ENCODE measurements around the gene UPK2.

DNA sequence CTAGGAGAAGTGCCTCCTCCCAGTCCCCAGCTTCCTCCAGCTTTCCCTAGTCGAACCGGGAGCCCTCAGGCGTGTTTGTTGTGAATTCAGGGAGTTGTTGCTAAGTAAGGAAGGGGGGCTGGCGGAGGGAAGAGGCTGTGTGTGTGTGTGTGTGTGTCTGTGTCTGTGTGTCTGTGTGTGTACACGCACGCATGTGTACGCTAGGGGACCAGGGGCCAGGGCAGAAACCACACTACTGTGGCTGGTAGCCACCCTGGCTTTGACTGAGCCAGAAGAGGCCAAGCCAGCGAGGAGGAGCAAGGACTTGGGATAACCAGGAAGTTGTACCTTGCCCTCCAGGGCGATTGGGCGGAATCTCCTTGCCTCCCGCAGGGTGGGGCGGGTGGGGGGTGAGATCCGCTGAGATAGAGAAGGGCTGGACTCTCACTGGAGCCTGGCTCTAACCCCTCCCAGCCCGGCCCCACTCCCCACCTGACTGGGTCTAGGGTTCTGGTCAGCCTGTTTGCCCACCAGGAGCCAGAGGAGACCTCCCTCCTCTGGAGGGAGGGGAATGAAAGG is 37.9 kb upstream of the UPK2 start:
- TF ChIP-seq RCOR1 (IDR thresholded peaks at IDR 0.05; ENCODE audit: low read depth, low read length): no peak
- TF ChIP-seq NFE2L2 (conservative IDR thresholded peaks at IDR 0.05; ENCODE audit: low read length): no peak
- TF ChIP-seq JUN (IDR thresholded peaks at IDR 0.05): peak; percentile 18 to 45; a peak in 4 of 5 replicates
- TF ChIP-seq, protein P1, sequence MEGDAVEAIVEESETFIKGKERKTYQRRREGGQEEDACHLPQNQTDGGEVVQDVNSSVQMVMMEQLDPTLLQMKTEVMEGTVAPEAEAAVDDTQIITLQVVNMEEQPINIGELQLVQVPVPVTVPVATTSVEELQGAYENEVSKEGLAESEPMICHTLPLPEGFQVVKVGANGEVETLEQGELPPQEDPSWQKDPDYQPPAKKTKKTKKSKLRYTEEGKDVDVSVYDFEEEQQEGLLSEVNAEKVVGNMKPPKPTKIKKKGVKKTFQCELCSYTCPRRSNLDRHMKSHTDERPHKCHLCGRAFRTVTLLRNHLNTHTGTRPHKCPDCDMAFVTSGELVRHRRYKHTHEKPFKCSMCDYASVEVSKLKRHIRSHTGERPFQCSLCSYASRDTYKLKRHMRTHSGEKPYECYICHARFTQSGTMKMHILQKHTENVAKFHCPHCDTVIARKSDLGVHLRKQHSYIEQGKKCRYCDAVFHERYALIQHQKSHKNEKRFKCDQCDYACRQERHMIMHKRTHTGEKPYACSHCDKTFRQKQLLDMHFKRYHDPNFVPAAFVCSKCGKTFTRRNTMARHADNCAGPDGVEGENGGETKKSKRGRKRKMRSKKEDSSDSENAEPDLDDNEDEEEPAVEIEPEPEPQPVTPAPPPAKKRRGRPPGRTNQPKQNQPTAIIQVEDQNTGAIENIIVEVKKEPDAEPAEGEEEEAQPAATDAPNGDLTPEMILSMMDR (IDR thresholded peaks at IDR 0.05): no peak
- TF ChIP-seq, protein P2, sequence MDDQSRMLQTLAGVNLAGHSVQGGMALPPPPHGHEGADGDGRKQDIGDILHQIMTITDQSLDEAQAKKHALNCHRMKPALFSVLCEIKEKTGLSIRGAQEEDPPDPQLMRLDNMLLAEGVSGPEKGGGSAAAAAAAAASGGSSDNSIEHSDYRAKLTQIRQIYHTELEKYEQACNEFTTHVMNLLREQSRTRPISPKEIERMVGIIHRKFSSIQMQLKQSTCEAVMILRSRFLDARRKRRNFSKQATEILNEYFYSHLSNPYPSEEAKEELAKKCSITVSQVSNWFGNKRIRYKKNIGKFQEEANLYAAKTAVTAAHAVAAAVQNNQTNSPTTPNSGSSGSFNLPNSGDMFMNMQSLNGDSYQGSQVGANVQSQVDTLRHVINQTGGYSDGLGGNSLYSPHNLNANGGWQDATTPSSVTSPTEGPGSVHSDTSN (IDR thresholded peaks at IDR 0.05): 0 out of 2 replicates have a peak, but pooled peaks have one; percentile 48
- peak; percentile 31 for TF ChIP-seq POLR2A (IDR thresholded peaks at IDR 0.05; ENCODE audit: low read length)
- no peak; the same call in 1 of the 2 replicates for TF ChIP-seq GATA3 (IDR thresholded peaks at IDR 0.05; ENCODE audit: borderline replicate concordance)
- TF ChIP-seq SMC3 (IDR thresholded peaks at IDR 0.05): no peak
- no peak for TF ChIP-seq ESRRA (IDR thresholded peaks at IDR 0.05; ENCODE audit: borderline replicate concordance, low read length)
- TF ChIP-seq MYC (IDR thresholded peaks at IDR 0.05; ENCODE audit: borderline replicate concordance, low read length): 0 out of 2 replicates have a peak, but pooled peaks have one; percentile 17
- 0 out of 2 replicates have a peak, but pooled peaks have one; percentile 24 for TF ChIP-seq TFCP2L1 (CRISPR knock-in tag; IDR thresholded peaks at IDR 0.05)
- TF ChIP-seq, protein P3, sequence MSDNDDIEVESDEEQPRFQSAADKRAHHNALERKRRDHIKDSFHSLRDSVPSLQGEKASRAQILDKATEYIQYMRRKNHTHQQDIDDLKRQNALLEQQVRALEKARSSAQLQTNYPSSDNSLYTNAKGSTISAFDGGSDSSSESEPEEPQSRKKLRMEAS (IDR thresholded peaks at IDR 0.05): peak; percentile 62; the same call in 1 of the 2 replicates
- TF ChIP-seq, protein P4, sequence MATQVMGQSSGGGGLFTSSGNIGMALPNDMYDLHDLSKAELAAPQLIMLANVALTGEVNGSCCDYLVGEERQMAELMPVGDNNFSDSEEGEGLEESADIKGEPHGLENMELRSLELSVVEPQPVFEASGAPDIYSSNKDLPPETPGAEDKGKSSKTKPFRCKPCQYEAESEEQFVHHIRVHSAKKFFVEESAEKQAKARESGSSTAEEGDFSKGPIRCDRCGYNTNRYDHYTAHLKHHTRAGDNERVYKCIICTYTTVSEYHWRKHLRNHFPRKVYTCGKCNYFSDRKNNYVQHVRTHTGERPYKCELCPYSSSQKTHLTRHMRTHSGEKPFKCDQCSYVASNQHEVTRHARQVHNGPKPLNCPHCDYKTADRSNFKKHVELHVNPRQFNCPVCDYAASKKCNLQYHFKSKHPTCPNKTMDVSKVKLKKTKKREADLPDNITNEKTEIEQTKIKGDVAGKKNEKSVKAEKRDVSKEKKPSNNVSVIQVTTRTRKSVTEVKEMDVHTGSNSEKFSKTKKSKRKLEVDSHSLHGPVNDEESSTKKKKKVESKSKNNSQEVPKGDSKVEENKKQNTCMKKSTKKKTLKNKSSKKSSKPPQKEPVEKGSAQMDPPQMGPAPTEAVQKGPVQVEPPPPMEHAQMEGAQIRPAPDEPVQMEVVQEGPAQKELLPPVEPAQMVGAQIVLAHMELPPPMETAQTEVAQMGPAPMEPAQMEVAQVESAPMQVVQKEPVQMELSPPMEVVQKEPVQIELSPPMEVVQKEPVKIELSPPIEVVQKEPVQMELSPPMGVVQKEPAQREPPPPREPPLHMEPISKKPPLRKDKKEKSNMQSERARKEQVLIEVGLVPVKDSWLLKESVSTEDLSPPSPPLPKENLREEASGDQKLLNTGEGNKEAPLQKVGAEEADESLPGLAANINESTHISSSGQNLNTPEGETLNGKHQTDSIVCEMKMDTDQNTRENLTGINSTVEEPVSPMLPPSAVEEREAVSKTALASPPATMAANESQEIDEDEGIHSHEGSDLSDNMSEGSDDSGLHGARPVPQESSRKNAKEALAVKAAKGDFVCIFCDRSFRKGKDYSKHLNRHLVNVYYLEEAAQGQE (IDR thresholded peaks at IDR 0.05): no peak

Measured in A549 (cell line).